ENCODE results near the gene HSD17B12. TPM values are rescaled to one million over a fixed set of nuclear protein-coding genes. Genes with fewer than 3 reads are reported as not detected.

Gene HSD17B12
- total RNA-seq, 2 donors from 2014 or later: 39.7 to 42.8 TPM

DNA sequence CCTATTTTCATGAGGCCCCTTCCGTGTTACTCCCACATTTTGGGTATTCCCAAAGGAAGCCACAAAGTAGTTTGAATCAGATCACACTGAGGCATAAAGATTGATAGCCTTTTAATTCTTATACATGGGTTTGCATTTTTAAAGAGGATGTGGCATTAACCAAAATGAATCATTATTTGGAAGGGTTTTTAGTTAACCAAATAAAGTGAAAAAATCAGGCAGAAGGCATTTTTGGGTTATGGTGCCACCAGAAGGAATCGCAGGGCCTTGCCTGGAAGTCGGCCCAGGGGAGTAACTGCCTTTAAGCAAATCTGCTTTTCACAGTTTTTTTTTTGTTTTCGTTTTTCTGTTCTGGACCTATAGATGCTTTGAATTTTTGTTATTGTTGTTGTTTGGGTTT lies 55.4 kb downstream of the HSD17B12 start:
- peaks cover 41% of the 10 kb centered on the region for H3K4me1 ChIP-seq
- ATAC-seq: no peak
- no peak for TF ChIP-seq POLR2A (IDR thresholded peaks at IDR 0.05)
- TF ChIP-seq, protein P1, sequence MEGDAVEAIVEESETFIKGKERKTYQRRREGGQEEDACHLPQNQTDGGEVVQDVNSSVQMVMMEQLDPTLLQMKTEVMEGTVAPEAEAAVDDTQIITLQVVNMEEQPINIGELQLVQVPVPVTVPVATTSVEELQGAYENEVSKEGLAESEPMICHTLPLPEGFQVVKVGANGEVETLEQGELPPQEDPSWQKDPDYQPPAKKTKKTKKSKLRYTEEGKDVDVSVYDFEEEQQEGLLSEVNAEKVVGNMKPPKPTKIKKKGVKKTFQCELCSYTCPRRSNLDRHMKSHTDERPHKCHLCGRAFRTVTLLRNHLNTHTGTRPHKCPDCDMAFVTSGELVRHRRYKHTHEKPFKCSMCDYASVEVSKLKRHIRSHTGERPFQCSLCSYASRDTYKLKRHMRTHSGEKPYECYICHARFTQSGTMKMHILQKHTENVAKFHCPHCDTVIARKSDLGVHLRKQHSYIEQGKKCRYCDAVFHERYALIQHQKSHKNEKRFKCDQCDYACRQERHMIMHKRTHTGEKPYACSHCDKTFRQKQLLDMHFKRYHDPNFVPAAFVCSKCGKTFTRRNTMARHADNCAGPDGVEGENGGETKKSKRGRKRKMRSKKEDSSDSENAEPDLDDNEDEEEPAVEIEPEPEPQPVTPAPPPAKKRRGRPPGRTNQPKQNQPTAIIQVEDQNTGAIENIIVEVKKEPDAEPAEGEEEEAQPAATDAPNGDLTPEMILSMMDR (IDR thresholded peaks at IDR 0.05): no peak
- H3K36me3 ChIP-seq (replicated peaks in 1 of 2; ENCODE audit: insufficient read depth in 1 of 2, low read depth in 2 of 2): no peaks in the 10 kb centered on the region
- DNase-seq: no peak
- no peaks in the 10 kb centered on the region for H3K9me3 ChIP-seq
- no peaks in the 10 kb centered on the region for H3K27me3 ChIP-seq
- peak overlapping the region in 1 of 4 donors; percentile 36 for H3K27ac ChIP-seq
- intact Hi-C loops (cut with DNase I): no loop called here
- WGBS, 2 donors: 70 to 73% methylated on average over 4 of the region's 4 CpGs
- H3K4me3 ChIP-seq: no peak overlapping the region

DNA sequence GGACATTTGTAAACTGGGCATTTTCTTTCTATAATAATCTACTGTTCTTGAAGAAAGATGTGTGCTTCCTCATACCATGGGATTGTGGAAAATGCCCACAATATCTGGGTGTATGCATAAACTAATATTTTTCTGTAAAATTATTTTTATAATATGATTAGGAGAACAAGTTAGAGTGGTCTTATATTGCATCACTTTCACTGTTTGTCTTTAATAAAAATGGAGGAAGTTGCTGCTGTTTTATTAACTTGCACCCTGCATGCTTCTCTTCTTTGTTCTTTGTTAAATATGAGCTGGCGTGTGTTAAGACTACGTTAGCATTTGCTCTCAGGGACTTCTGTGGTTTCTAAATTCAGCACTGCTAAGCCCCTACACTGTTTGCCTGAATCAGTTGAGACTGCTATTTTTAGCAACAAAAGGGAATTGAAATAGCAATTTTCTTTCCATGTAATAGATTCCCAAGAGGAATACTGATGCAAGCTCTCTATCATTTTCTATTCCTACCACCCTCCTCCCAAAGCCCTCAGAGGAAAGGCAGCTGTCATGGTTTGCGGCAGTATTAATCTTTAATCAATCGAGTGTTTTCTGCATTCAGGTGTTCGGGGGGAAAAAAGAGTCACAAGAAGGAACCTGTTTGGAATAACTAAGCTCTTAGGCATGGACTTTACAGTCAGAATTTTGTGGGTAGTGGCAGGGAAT lies 56.1 kb downstream of the HSD17B12 start:
- WGBS, 2 donors: 11% methylated on average over 5 of the region's 5 CpGs
- no peaks in the 10 kb centered on the region for H3K36me3 ChIP-seq (replicated peaks in 1 of 2; ENCODE audit: insufficient read depth in 1 of 2, low read depth in 2 of 2)
- H3K27me3 ChIP-seq: no peaks in the 10 kb centered on the region
- ATAC-seq (peak; percentile 39), DNase-seq (no peak)
- H3K4me3 ChIP-seq: no peak overlapping the region
- peaks cover 41% of the 10 kb centered on the region for H3K4me1 ChIP-seq
- no peak for TF ChIP-seq POLR2A (IDR thresholded peaks at IDR 0.05)
- TF ChIP-seq, protein P1 (IDR thresholded peaks at IDR 0.05): no peak
- peak overlapping the region in 2 of 4 donors; percentile 0 to 36 for H3K27ac ChIP-seq
- intact Hi-C loops (cut with DNase I): no loop called here
- no peaks in the 10 kb centered on the region for H3K9me3 ChIP-seq

DNA sequence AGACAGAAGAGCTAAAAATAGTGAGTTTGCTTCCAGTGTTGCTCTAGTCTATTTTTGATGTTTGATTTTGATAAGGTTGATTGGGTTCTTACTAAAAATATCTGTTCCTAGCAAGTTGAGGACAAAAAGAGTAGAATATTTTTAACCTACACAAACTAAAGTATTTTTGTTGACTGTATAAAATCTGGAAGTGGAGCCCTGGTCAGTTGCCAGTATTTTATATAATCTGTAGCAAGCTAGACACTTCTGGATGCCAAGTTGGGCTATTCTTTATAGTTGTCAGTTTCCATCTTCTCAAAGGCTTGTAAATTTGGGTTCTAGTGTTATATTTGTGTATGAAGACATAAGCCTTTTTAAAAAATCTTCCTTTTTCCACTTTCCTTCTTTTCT lies 56.7 kb downstream of the HSD17B12 start:
- Histone ChIP-seq H3K9me3 (no peaks in the 10 kb centered on the region), H3K4me1 (peaks cover 41% of the 10 kb centered on the region), H3K27ac (peak overlapping the region in 1 of 4 donors; percentile 0), H3K36me3 (replicated peaks in 1 of 2; ENCODE audit: insufficient read depth in 1 of 2, low read depth in 2 of 2) (no peaks in the 10 kb centered on the region), H3K27me3 (no peaks in the 10 kb centered on the region), H3K4me3 (no peak overlapping the region)
- intact Hi-C loops (cut with DNase I): no loop called here
- ATAC-seq (no peak), DNase-seq (no peak)
- no peak for TF ChIP-seq POLR2A (IDR thresholded peaks at IDR 0.05)
- TF ChIP-seq, protein P1 (IDR thresholded peaks at IDR 0.05): no peak

DNA sequence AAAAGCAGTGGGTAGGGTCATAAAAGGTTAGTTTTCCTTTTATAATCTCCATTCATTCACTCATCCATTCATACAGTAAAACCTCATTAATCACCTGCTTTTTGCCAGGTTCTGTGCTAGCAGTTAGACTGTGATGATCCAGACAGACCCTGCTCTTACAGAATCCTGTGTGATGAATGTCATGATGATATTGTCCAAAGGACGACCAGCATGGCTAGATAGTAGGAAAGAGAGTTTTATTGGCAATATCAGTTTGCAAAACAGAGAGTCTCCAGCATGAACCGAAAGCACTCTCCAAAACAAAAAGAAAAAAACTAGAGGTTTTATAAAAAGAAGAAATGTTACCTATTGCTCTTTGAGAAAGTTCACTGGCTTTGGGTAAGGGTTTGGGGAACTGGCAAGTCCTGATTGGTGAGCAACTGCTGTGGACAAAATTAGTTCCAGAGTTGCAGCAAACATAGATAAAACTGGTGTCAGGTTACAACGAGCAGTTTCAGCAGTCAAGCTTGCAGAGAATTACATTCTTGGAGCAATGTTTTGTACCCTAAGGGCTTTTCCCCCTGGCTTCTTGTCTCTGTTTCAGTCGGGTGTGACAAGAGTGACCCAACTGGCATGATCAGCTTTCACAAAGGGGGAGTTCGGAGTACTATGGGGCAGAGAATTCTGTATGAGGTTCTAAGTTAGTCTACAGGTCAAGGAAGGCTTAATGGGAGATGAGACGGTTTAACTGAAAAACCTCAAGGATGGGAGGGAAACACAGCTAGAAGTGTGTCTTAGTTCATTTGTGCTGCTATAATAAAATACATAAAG lies 58.3 kb downstream of the HSD17B12 start:
- WGBS, 2 donors: 15 to 19% methylated on average over 6 of the region's 6 CpGs
- Histone ChIP-seq H3K27ac (peak overlapping the region in 2 of 4 donors; percentile 7 to 20), H3K27me3 (no peaks in the 10 kb centered on the region), H3K4me3 (no peak overlapping the region), H3K36me3 (replicated peaks in 1 of 2; ENCODE audit: insufficient read depth in 1 of 2, low read depth in 2 of 2) (no peaks in the 10 kb centered on the region), H3K9me3 (no peaks in the 10 kb centered on the region), H3K4me1 (peaks cover 41% of the 10 kb centered on the region)
- TF ChIP-seq POLR2A (IDR thresholded peaks at IDR 0.05): no peak
- TF ChIP-seq, protein P1 (IDR thresholded peaks at IDR 0.05): no peak
- peak; percentile 89 for ATAC-seq
- intact Hi-C loops (cut with DNase I): no loop called here
- peak in 3 of 4 donors; percentile 14 to 34 (median 33) for DNase-seq
